Type B pancreatic cell (in vitro differentiated cells): ENCODE results near the gene ABCF3. TPM values are rescaled to one million over a fixed set of nuclear protein-coding genes. Genes with fewer than 3 reads are reported as not detected.

Experiments
- DNase-seq: peaks from one replicate; pipeline ENCODE4 v3.0.0; 2021; ENCODE audit warnings: mixed read lengths; ENCODE audit not compliant: unreplicated experiment; ENCODE audit errors: extremely low spot score
- H3K27ac Mint-ChIP-seq: 2 replicates; pipeline ENCODE4 v1.8.0; 2021; ENCODE audit warnings: mild to moderate bottlenecking, mixed read lengths
- H3K27me3 Mint-ChIP-seq: 2 replicates; pipeline ENCODE4 v1.8.0; 2021; ENCODE audit warnings: mixed read lengths
- H3K36me3 Mint-ChIP-seq: 2 replicates; pipeline ENCODE4 v1.8.0; 2021; ENCODE audit warnings: mixed read lengths
- H3K4me1 Mint-ChIP-seq: one replicate; pipeline ENCODE4 v1.8.0; 2021; ENCODE audit warnings: mixed read lengths; ENCODE audit not compliant: unreplicated experiment
- H3K4me3 Mint-ChIP-seq: 2 replicates; pipeline ENCODE4 v1.8.0; 2021; ENCODE audit warnings: mild to moderate bottlenecking, mixed read lengths
- H3K9me3 Mint-ChIP-seq: 2 replicates; pipeline ENCODE4 v1.8.0; 2021; ENCODE audit warnings: mixed read lengths
- CTCF ChIP-seq: fragments of 200-600 bp; sonication (generic); conservative IDR thresholded peaks from 2 replicates; pipeline ENCODE4 v1.5.0; 2021; ENCODE audit warnings: antibody characterized with exemption, mild to moderate bottlenecking
- total RNA-seq: library from RNA; stranded (reverse); gene quantifications from 2 replicates; pipeline ENCODE4 v1.2.1, GENCODE V29; 2021; ENCODE audit warnings: low replicate concordance

Gene ABCF3
- total RNA-seq, 1 donor from 2014 or later = 72.3 TPM

- H3K4me1 Mint-ChIP-seq = peaks cover 18% of the 10 kb centered on the region
Observed at GRCh38 chr3:184174646-184175492, 11.1 kb upstream of the ABCF3 start, which contains the start of gene AP2M1. TSS of gene AP2M1 (plus strand) at chr3:184174855. CDS start at chr3:184176994, 2,139 bp downstream.

GRCh38 chr3:184175506-184175905, 10.5 kb upstream of the ABCF3 start:
- Mint-ChIP-seq H3K27me3 (no peaks in the 10 kb centered on the region), H3K36me3 (peaks cover 15% of the 10 kb centered on the region), H3K4me3 (peak overlapping the region; percentile 99), H3K4me1 (peaks cover 18% of the 10 kb centered on the region), H3K9me3 (no peaks in the 10 kb centered on the region), H3K27ac (peak overlapping the region; percentile 89)
- DNase-seq = no peak
- no peak for TF ChIP-seq CTCF

More at GRCh38 chr3:184174646-184175492, 11.1 kb upstream of the ABCF3 start, which contains the start of gene AP2M1:
- Mint-ChIP-seq H3K27me3 (no peaks in the 10 kb centered on the region), H3K27ac (peak within 1 kb of the TSS; percentile 89), H3K4me3 (peak within 1 kb of the TSS; percentile 99), H3K36me3 (peaks cover 15% of the 10 kb centered on the region), H3K9me3 (no peaks in the 10 kb centered on the region)
- TF ChIP-seq CTCF = no peak
- DNase-seq = peak; percentile 99

- Mint-ChIP-seq H3K4me3 (peak overlapping the region; percentile 99), H3K36me3 (peaks cover 13% of the 10 kb centered on the region), H3K9me3 (no peaks in the 10 kb centered on the region), H3K27ac (peak overlapping the region; percentile 89), H3K4me1 (peaks cover 18% of the 10 kb centered on the region), H3K27me3 (no peaks in the 10 kb centered on the region)
- no peak for TF ChIP-seq CTCF
- DNase-seq = no peak
Observed at GRCh38 chr3:184175981-184176376, 10.0 kb upstream of the ABCF3 start.

GRCh38 chr3:184176377-184177330, 9.3 kb upstream of the ABCF3 start:
- DNase-seq = no peak
- peaks cover 9% of the 10 kb centered on the region for H3K36me3 Mint-ChIP-seq

More at GRCh38 chr3:184176377-184177330, 9.3 kb upstream of the ABCF3 start:
- no peak for TF ChIP-seq CTCF
- Mint-ChIP-seq H3K4me3 (peak overlapping the region; percentile 99), H3K27ac (peak overlapping the region; percentile 89), H3K9me3 (no peaks in the 10 kb centered on the region), H3K4me1 (peaks cover 18% of the 10 kb centered on the region), H3K27me3 (no peaks in the 10 kb centered on the region)
